ENCODE data around the gene TRIM33. TPM values are rescaled to one million over a fixed set of nuclear protein-coding genes. Genes with fewer than 3 reads are reported as not detected.

TRIM33 gene
- total and polyA plus RNA-seq, 2 of the 13 experiments (the other 11 are each of a cell fraction or from before 2014, with no cell fraction given): 35.5 to 42.2 TPM

GRCh38 chr1:114470681-114471080, 40.3 kb downstream of the TRIM33 start:
- no peak for ATAC-seq
- Histone ChIP-seq H3K9ac (ENCODE audit: insufficient read depth, low read depth, low read length) (no peak overlapping the region), H3K4me2 (ENCODE audit: low read depth, low read length) (no peak overlapping the region), H3K79me2 (ENCODE audit: insufficient read depth, low read length) (peaks cover 89% of the 10 kb centered on the region), H3K4me1 (ENCODE audit: insufficient read depth, low read length) (peaks cover 80% of the 10 kb centered on the region), H3K9me3 (ENCODE audit: low read length) (no peaks in the 10 kb centered on the region), H4K20me1 (ENCODE audit: insufficient read depth, low read length) (no peaks in the 10 kb centered on the region), H3K36me3 (replicated peaks in 1 of 2; ENCODE audit: control insufficient read depth in 1 of 2, insufficient read depth in 2 of 2, low read length in 2 of 2) (no peaks in the 10 kb centered on the region), H3K4me3 (replicated peaks in 1 of 3; ENCODE audit: insufficient read depth in 1 of 3, low read depth in 2 of 3, low read length in 3 of 3) (no peak overlapping the region), H3K27me3 (ENCODE audit: control insufficient read depth in 1 of 2, insufficient read depth in 2 of 2, low read length in 2 of 2) (no peaks in the 10 kb centered on the region), H2AFZ (ENCODE audit: low read length) (no peak overlapping the region), H3K27ac (ENCODE audit: extremely low read length, insufficient read depth, low read length) (no peak overlapping the region)
- intact Hi-C loops (cut with micrococcal nuclease; ENCODE audit: unreplicated experiment): no loop called here
- ChIA-PET CTCF (ENCODE audit: low intra/inter-chr PET ratio, low total read pairs) (no interaction called here), POLR2A (no interaction called here)
- FAIRE-seq: no peak
- in situ Hi-C loops (cut with HindIII; ENCODE audit: extremely low pct_ligation_motif_present, low pct_unique_long_range_greater_than_20kb): no loop called here
- BruUV-seq (replicated peaks): no TSS peak
- TF ChIP-seq ZNF121 (CRISPR knock-in tag; IDR thresholded peaks at IDR 0.05): peak; percentile 83
- TF ChIP-seq MTERF4 (CRISPR knock-in tag; IDR thresholded peaks at IDR 0.05): 0 out of 2 replicates have a peak, but pooled peaks have one; percentile 35
- TF ChIP-seq MXD4 (CRISPR knock-in tag; IDR thresholded peaks at IDR 0.05): no peak
- WGBS (ENCODE audit: low lambda C conversion rate): 81% methylated on average over 5 of the region's 5 CpGs
- no peak for DNase-seq (ENCODE audit: low spot score)

- in situ Hi-C loops (cut with HindIII; ENCODE audit: extremely low pct_ligation_motif_present, low pct_unique_long_range_greater_than_20kb) (no loop called here), intact Hi-C loops (cut with micrococcal nuclease; ENCODE audit: unreplicated experiment) (loop anchor here (2.0 kb wide), 1 partner anchor 20 kb away; no protein-coding TSS in a partner anchor)
- H3K4me2 ChIP-seq (ENCODE audit: low read depth, low read length): no peak overlapping the region
- BruUV-seq (replicated peaks): no TSS peak
- no peak overlapping the region for H3K4me3 ChIP-seq (replicated peaks in 1 of 3; ENCODE audit: insufficient read depth in 1 of 3, low read depth in 2 of 3, low read length in 3 of 3)
- no peaks in the 10 kb centered on the region; a peak in 1 of 5 replicates for H3K36me3 ChIP-seq (replicated peaks in 1 of 2; ENCODE audit: control insufficient read depth in 1 of 2, insufficient read depth in 2 of 2, low read length in 2 of 2)
- no peak for DNase-seq (ENCODE audit: low spot score)
- H3K9me3 ChIP-seq (ENCODE audit: low read length): no peaks in the 10 kb centered on the region
- ChIA-PET CTCF (ENCODE audit: low intra/inter-chr PET ratio, low total read pairs) (no interaction called here), POLR2A (interaction anchor here (0.7 to 3.3 kb wide), 4 partner anchors 11 to 34 kb away, joined by 3 to 21 read pairs (median 4); no protein-coding TSS in a partner anchor)
- H3K79me2 ChIP-seq (ENCODE audit: insufficient read depth, low read length): peaks cover 86% of the 10 kb centered on the region
- H3K4me1 ChIP-seq (ENCODE audit: insufficient read depth, low read length): peaks cover 72% of the 10 kb centered on the region
- TF ChIP-seq POLR2AphosphoS2 (IDR thresholded peaks at IDR 0.05; ENCODE audit: low read depth, low read length) (no peak), MBD4 (IDR thresholded peaks at IDR 0.05; ENCODE audit: borderline replicate concordance, low read length) (no peak), LCORL (IDR thresholded peaks at IDR 0.05) (no peak), LCORL (CRISPR knock-in tag; IDR thresholded peaks at IDR 0.05) (no peak), ZNF883 (CRISPR knock-in tag; IDR thresholded peaks at IDR 0.05; ENCODE audit: not compliant biosample characterization) (no peak), ZNF713 (CRISPR knock-in tag; IDR thresholded peaks at IDR 0.05) (no peak)
- WGBS (ENCODE audit: low lambda C conversion rate): 96% methylated on average over 6 of the region's 6 CpGs
- no peak overlapping the region for H3K9ac ChIP-seq (ENCODE audit: insufficient read depth, low read depth, low read length)
- H2AFZ ChIP-seq (ENCODE audit: low read length): no peak overlapping the region
- H3K27me3 ChIP-seq (ENCODE audit: control insufficient read depth in 1 of 2, insufficient read depth in 2 of 2, low read length in 2 of 2): no peaks in the 10 kb centered on the region
- FAIRE-seq: no peak
- H4K20me1 ChIP-seq (ENCODE audit: insufficient read depth, low read length): no peaks in the 10 kb centered on the region
- ATAC-seq: no peak
- peak overlapping the region; percentile 84 for H3K27ac ChIP-seq (ENCODE audit: extremely low read length, insufficient read depth, low read length)
These were observed 42.1 kb downstream of the TRIM33 start for GRCh38 chr1:114468710-114469468.
